ENCODE measurements around the gene ARHGEF9.

DNA sequence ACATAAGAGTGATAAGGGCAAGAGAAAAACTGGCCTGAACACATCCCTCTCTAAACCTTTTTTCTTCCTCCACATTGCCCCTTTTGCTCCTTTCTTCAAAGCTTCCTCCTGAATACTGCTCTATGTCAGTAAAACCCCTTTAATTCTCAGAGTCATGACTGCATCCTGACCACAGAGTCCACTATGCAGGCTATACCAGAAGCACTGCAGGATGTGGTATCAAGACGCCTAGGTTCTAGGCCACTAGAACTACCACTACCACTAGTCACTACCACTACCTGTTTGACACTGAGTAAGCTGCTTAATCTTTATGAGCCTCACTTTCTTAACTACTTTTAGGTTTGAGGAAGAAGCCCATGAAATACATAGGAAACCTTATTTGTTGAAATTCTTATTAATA lies 38.7 kb downstream of the ARHGEF9 start:
- TF ChIP-seq, protein P1, sequence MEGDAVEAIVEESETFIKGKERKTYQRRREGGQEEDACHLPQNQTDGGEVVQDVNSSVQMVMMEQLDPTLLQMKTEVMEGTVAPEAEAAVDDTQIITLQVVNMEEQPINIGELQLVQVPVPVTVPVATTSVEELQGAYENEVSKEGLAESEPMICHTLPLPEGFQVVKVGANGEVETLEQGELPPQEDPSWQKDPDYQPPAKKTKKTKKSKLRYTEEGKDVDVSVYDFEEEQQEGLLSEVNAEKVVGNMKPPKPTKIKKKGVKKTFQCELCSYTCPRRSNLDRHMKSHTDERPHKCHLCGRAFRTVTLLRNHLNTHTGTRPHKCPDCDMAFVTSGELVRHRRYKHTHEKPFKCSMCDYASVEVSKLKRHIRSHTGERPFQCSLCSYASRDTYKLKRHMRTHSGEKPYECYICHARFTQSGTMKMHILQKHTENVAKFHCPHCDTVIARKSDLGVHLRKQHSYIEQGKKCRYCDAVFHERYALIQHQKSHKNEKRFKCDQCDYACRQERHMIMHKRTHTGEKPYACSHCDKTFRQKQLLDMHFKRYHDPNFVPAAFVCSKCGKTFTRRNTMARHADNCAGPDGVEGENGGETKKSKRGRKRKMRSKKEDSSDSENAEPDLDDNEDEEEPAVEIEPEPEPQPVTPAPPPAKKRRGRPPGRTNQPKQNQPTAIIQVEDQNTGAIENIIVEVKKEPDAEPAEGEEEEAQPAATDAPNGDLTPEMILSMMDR (IDR thresholded peaks at IDR 0.05) = no peak
- TF ChIP-seq POLR2AphosphoS5 (IDR thresholded peaks at IDR 0.05; ENCODE audit: insufficient read depth in 1 of 2, low read depth in 1 of 2) = no peak
- TF ChIP-seq POLR2A (IDR thresholded peaks at IDR 0.05) = no peak

Data from vagina (tissue), 2 donors.